Transverse colon (tissue), 4 donors: Measurements from ENCODE around the gene FAIM2. TPM values are rescaled to one million over a fixed set of nuclear protein-coding genes. Genes with fewer than 3 reads are reported as not detected.

Experiments used
- DNase-seq: peaks from one replicate; pipeline ENCODE4 v3.0.0-alpha.2; 2019
- H3K27ac ChIP-seq, 4 donors: fragments of 200-600 bp; sonication (generic); 2 replicates each; pipeline ENCODE4 v1.5.1; 2016 to 2018; ENCODE audit warnings: inconsistent platforms in 4 of 4
- H3K27me3 ChIP-seq: fragments of 200-600 bp; sonication (generic); 2 replicates; pipeline ENCODE4 v1.5.1; 2017; ENCODE audit warnings: inconsistent platforms
- H3K36me3 ChIP-seq, 4 donors: fragments of 200-600 bp; sonication (generic); 2 replicates each; pipeline ENCODE4 v1.5.1; 2017 to 2019; ENCODE audit warnings: inconsistent platforms in 4 of 4
- H3K4me1 ChIP-seq, 4 donors: fragments of 200-600 bp; sonication (generic); 2 replicates each; pipeline ENCODE4 v1.5.1; 2017 to 2020; ENCODE audit warnings: inconsistent platforms in 4 of 4
- H3K4me3 ChIP-seq, 4 donors: fragments of 200-600 bp; sonication (generic); 1 replicate in 1 of 4; 2 replicates in 3 of 4; pipeline versions ENCODE4 v1.5.1 to v1.6.1; 2017 to 2019; ENCODE audit warnings: inconsistent platforms in 4 of 4
- H3K9me3 ChIP-seq, 2 donors: fragments of 200-600 bp; sonication (generic); 2 replicates each; pipeline ENCODE4 v1.5.1; 2017 to 2019; ENCODE audit warnings: inconsistent platforms in 2 of 2
- CTCF ChIP-seq, 5 experiments: fragments of 200-600 bp in 3 of 5; fragments of 450-650 bp in 2 of 5; sonication (generic) in 3 of 5; IDR thresholded peaks; 1 replicate in 2 of 5; 2 replicates in 3 of 5; pipeline ENCODE4 v1.5.1; 2016 to 2017; ENCODE audit warnings: antibody characterized with exemption in 5 of 5, inconsistent platforms in 3 of 5, mild to moderate bottlenecking in 2 of 5, moderate library complexity in 1 of 5
- EP300 ChIP-seq: sonication (generic); formaldehyde crosslinking; IDR thresholded peaks from one replicate; pipeline ENCODE4 v1.6.1; 2017; ENCODE audit warnings: antibody characterized with exemption, low read depth
- POLR2A ChIP-seq: fragments of 450-650 bp; IDR thresholded peaks from one replicate; pipeline ENCODE4 v1.6.1; 2016; ENCODE audit warnings: antibody characterized with exemption, mild to moderate bottlenecking, moderate library complexity
- POLR2AphosphoS5 ChIP-seq, 3 donors: sonication (generic); formaldehyde crosslinking; IDR thresholded peaks; one replicate each; pipeline ENCODE4 v1.6.1; 2016; ENCODE audit warnings: antibody characterized with exemption in 3 of 3
- WGBS, 2 donors: methylation state at CpG; one replicate each; pipeline ENCODE4 v1.1.5; 2018; ENCODE audit warnings: low coverage in 1 of 2; 5-methylcytosine and 5-hydroxymethylcytosine counted together
- in situ Hi-C, 4 donors: fragments of 200-750 bp; cut with MboI; loops; one replicate each; pipeline versions ENCODE4 v1.15.0 to v1.15.1; 2017; ENCODE audit warnings: low sequenced_read_pairs in 3 of 4, low pct_ligation_motif_present in 1 of 4, low pct_unique_long_range_greater_than_20kb in 1 of 4
- intact Hi-C: fragments of 100-400 bp; cut with DNase I; formaldehyde crosslinking; loops from one replicate; pipeline ENCODE4 v1.15.1; 2023; ENCODE audit warnings: low total_unique reads
- total RNA-seq, 4 donors: library from RNA; depleted of rRNA; stranded (reverse); fragments of >200 nt; gene quantifications; one replicate each; pipeline ENCODE4 v1.1.0, GENCODE V29; 2016

Gene FAIM2
- total RNA-seq, 4 donors from 2014 or later, result 1.5 to 2.8 (median 2.5) TPM

- intact Hi-C loops, result no loop called here
- Histone ChIP-seq H3K27me3 (no peaks in the 10 kb centered on the region), H3K4me1 (peaks cover 0 to 17% (median 10%) of the 10 kb centered on the region in 4 donors), H3K27ac (peak overlapping the region; percentile 14 to 64 (median 28)), H3K9me3 (no peaks in the 10 kb centered on the region), H3K4me3 (peak overlapping the region in 2 of 4 donors; percentile 11 to 16), H3K36me3 (no peaks in the 10 kb centered on the region)
- WGBS, 2 donors, result 20 to 40% methylated on average over 1 to 28 of the region's 28 CpGs
- in situ Hi-C loops, result no loop called here
- TF ChIP-seq POLR2A (no peak), EP300 (no peak), POLR2AphosphoS5 (IDR thresholded peaks at IDR 0.05) (peak in 1 of 3 donors; percentile 6), CTCF (IDR thresholded peaks at IDR 0.05) (peak; percentile 77 to 88 (median 82))
- DNase-seq, result peak; percentile 85
Measured at GRCh38 chr12:49945394-49946080, 41.8 kb upstream of the FAIM2 start.

GRCh38 chr12:49944718-49945117 lies 41.0 kb upstream of the FAIM2 start:
- intact Hi-C loops, result no loop called here
- in situ Hi-C loops, result no loop called here
- WGBS, 2 donors, result 91 to 100% methylated on average over 1 to 3 of the region's 3 CpGs
- TF ChIP-seq POLR2AphosphoS5 (IDR thresholded peaks at IDR 0.05) (no peak), EP300 (no peak), POLR2A (no peak)
- Histone ChIP-seq H3K27ac (no peak overlapping the region), H3K4me1 (peaks cover 0 to 17% (median 10%) of the 10 kb centered on the region in 4 donors), H3K9me3 (no peaks in the 10 kb centered on the region), H3K36me3 (no peaks in the 10 kb centered on the region), H3K27me3 (no peaks in the 10 kb centered on the region), H3K4me3 (no peak overlapping the region)
- no peak for DNase-seq

- intact Hi-C loops (no loop called here), in situ Hi-C loops (no loop called here)
- TF ChIP-seq POLR2AphosphoS5 (IDR thresholded peaks at IDR 0.05) (no peak), CTCF (IDR thresholded peaks at IDR 0.05) (no peak), EP300 (no peak), POLR2A (no peak)
- Histone ChIP-seq H3K27ac (no peak overlapping the region), H3K9me3 (no peaks in the 10 kb centered on the region), H3K27me3 (no peaks in the 10 kb centered on the region), H3K4me1 (peaks cover 0 to 17% (median 10%) of the 10 kb centered on the region in 4 donors), H3K4me3 (no peak overlapping the region), H3K36me3 (no peaks in the 10 kb centered on the region)
- no peak for DNase-seq
- WGBS, 2 donors, result 80% methylated on average over 5 of the region's 5 CpGs; no CpG with 5 or more reads in 1 of the 2 donors
Measured at GRCh38 chr12:49944046-49944445, 40.3 kb upstream of the FAIM2 start.

GRCh38 chr12:49943625-49943960 lies 39.9 kb upstream of the FAIM2 start:
- H3K4me1 ChIP-seq, result peaks cover 0 to 17% (median 10%) of the 10 kb centered on the region in 4 donors

More at GRCh38 chr12:49943625-49943960, 39.9 kb upstream of the FAIM2 start:
- Histone ChIP-seq H3K9me3 (no peaks in the 10 kb centered on the region), H3K27ac (peak overlapping the region in 1 of 4 donors; percentile 23), H3K36me3 (no peaks in the 10 kb centered on the region), H3K4me3 (no peak overlapping the region), H3K27me3 (no peaks in the 10 kb centered on the region)
- no peak for TF ChIP-seq EP300
- no peak for TF ChIP-seq POLR2AphosphoS5 (IDR thresholded peaks at IDR 0.05)
- no peak for TF ChIP-seq CTCF (IDR thresholded peaks at IDR 0.05)
- no peak for TF ChIP-seq POLR2A
- WGBS, 2 donors, result 83% methylated on average over 1 of the region's 1 CpG; no CpG with 5 or more reads in 1 of the 2 donors
- in situ Hi-C loops (no loop called here), intact Hi-C loops (no loop called here)
- DNase-seq, result no peak
